H1 (cell line): ENCODE measurements around the gene FMR1. TPM values are rescaled to one million over a fixed set of nuclear protein-coding genes. Genes with fewer than 3 reads are reported as not detected.

Experiments used
- CTCF ChIA-PET: fragments of 300-600 bp; sonication (Branson Sonifier 250); formaldehyde crosslinking; loops from one replicate; lab custom pipeline; 2021; ENCODE audit not compliant: partially characterized antibody; lab: Charles Lee
- POLR2A ChIA-PET: fragments of 300-600 bp; sonication (Branson Sonifier 250); formaldehyde crosslinking; loops from one replicate; lab custom pipeline; 2021; ENCODE audit warnings: inconsistent platforms; ENCODE audit not compliant: partially characterized antibody; lab: Charles Lee
- DNase-seq, 2 experiments: peaks; one replicate each; pipeline versions ENCODE4 v3.0.0 to v3.0.0-alpha.2; 2010 to 2022; ENCODE audit warnings: low spot score in 2 of 2, low read depth in 1 of 2, mixed read lengths in 1 of 2
- FAIRE-seq: peaks from 2 replicates; lab custom pipeline; 2011; peaks lifted over from hg19 to GRCh38; lab: Jason Lieb, UNC
- H2AFZ ChIP-seq: 2 replicates; pipeline ENCODE4 v1.8.1; 2012; ENCODE audit warnings: low read length, inconsistent platforms
- H2AK5ac ChIP-seq: 2 replicates; pipeline ENCODE4 v1.6.1; 2013; ENCODE audit warnings: low read depth, low read length
- H2BK120ac ChIP-seq: replicated peaks from 2 replicates; pipeline ENCODE3; 2013; ENCODE audit warnings: low read depth, low read length, inconsistent platforms
- H2BK12ac ChIP-seq: 2 replicates; pipeline ENCODE4 v1.6.1; 2013; ENCODE audit warnings: low read depth, low read length
- H2BK15ac ChIP-seq: 2 replicates; pipeline ENCODE4 v1.6.1; 2013; ENCODE audit warnings: low read length
- H2BK20ac ChIP-seq: 2 replicates; pipeline ENCODE4 v1.6.1; 2013; ENCODE audit warnings: low read length
- H2BK5ac ChIP-seq: 2 replicates; pipeline ENCODE4 v1.6.1; 2013; ENCODE audit warnings: low read depth, low read length
- H3K14ac ChIP-seq: 2 replicates; pipeline ENCODE4 v1.6.1; 2013; ENCODE audit warnings: inconsistent platforms; ENCODE audit not compliant: insufficient read length
- H3K18ac ChIP-seq: 2 replicates; pipeline ENCODE4 v1.6.1; 2013; ENCODE audit warnings: low read length; ENCODE audit errors: extremely low read depth
- H3K23ac ChIP-seq: 2 replicates; pipeline ENCODE4 v1.6.1; 2013; ENCODE audit warnings: inconsistent platforms; ENCODE audit not compliant: insufficient read length
- H3K23me2 ChIP-seq: 2 replicates; pipeline ENCODE4 v1.6.1; 2013; ENCODE audit warnings: low read depth, low read length
- H3K27ac ChIP-seq: 2 replicates; pipeline ENCODE4 v1.6.1; 2011; ENCODE audit warnings: low read depth, low read length, inconsistent platforms
- H3K27me3 ChIP-seq, 4 experiments: replicated peaks in 1 of 4; 1 replicate in 1 of 4; 2 replicates in 3 of 4; pipeline versions ENCODE4 v1.6.1 to v1.8.1; 2011 to 2013; ENCODE audit warnings: low read length in 3 of 4, mild to moderate bottlenecking in 3 of 4, inconsistent platforms in 2 of 4, mixed read lengths in 2 of 4, moderate library complexity in 1 of 4; ENCODE audit not compliant: control insufficient read depth in 3 of 4, insufficient read depth in 3 of 4; ENCODE audit errors: extremely low read depth in 1 of 4
- H3K36me3 ChIP-seq, 4 experiments: 2 replicates each; pipeline versions ENCODE4 v1.6.1 to v1.8.1; 2011 to 2013; ENCODE audit warnings: mild to moderate bottlenecking in 4 of 4, low read length in 3 of 4, moderate library complexity in 2 of 4, control low read depth in 1 of 4, inconsistent platforms in 1 of 4; ENCODE audit not compliant: insufficient read depth in 4 of 4, control insufficient read depth in 2 of 4
- H3K4ac ChIP-seq: replicated peaks from 2 replicates; pipeline ENCODE3; 2013; ENCODE audit warnings: low read length, low read depth, mixed read lengths, inconsistent platforms; ENCODE audit not compliant: insufficient read length
- H3K4me1 ChIP-seq, 4 experiments: replicated peaks in 1 of 4; 1 replicate in 1 of 4; 2 replicates in 3 of 4; pipeline versions ENCODE4 v1.6.1 to v1.8.1; 2011 to 2013; ENCODE audit warnings: low read length in 3 of 4, inconsistent platforms in 2 of 4, mixed read lengths in 1 of 4; ENCODE audit not compliant: insufficient read depth in 4 of 4, control insufficient read depth in 3 of 4
- H3K4me2 ChIP-seq, 2 experiments: 2 replicates each; pipeline versions ENCODE4 v1.6.1 to v1.8.1; 2011 to 2013; ENCODE audit warnings: low read depth in 2 of 2, low read length in 2 of 2, control low read depth in 1 of 2, inconsistent platforms in 1 of 2, mild to moderate bottlenecking in 1 of 2; ENCODE audit not compliant: insufficient read depth in 1 of 2
- H3K4me3 ChIP-seq, 4 experiments: fragments of 200-600, 300-600 bp in 1 of 4; sonication (generic), shearing (Covaris generic), sonication (Bioruptor Twin) in 1 of 4; 2 replicates each; pipeline versions ENCODE4 v1.5.1 to v1.8.1; 2011 to 2016; ENCODE audit warnings: low read length in 4 of 4, low read depth in 3 of 4, control low read depth in 2 of 4, inconsistent platforms in 2 of 4, mild to moderate bottlenecking in 2 of 4, mixed read lengths in 1 of 4, moderate library complexity in 1 of 4; ENCODE audit not compliant: insufficient read depth in 2 of 4; ENCODE audit errors: extremely low read depth in 1 of 4
- H3K56ac ChIP-seq: replicated peaks from 2 replicates; pipeline ENCODE3; 2013; ENCODE audit warnings: low read depth, mild to moderate bottlenecking, mixed read lengths, low read length, inconsistent platforms; ENCODE audit not compliant: insufficient read length
- H3K79me1 ChIP-seq: 2 replicates; pipeline ENCODE4 v1.6.1; 2013; ENCODE audit warnings: low read depth, low read length, control low read depth
- H3K79me2 ChIP-seq, 2 experiments: 2 replicates each; pipeline versions ENCODE4 v1.6.1 to v1.8.1; 2012 to 2013; ENCODE audit warnings: low read length in 2 of 2, mild to moderate bottlenecking in 2 of 2, inconsistent platforms in 1 of 2; ENCODE audit not compliant: insufficient read depth in 2 of 2, control insufficient read depth in 1 of 2
- H3K9ac ChIP-seq, 4 experiments: replicated peaks in 1 of 4; 1 replicate in 1 of 4; 2 replicates in 3 of 4; pipeline versions ENCODE4 v1.6.1 to v1.8.1; 2011 to 2013; ENCODE audit warnings: low read depth in 3 of 4, low read length in 3 of 4, control low read depth in 2 of 4, mild to moderate bottlenecking in 2 of 4, moderate library complexity in 2 of 4, inconsistent platforms in 1 of 4; ENCODE audit errors: extremely low read depth in 1 of 4
- H3K9me3 ChIP-seq, 2 experiments: 2 replicates each; pipeline versions ENCODE4 v1.6.1 to v1.8.1; 2012 to 2013; ENCODE audit warnings: mild to moderate bottlenecking in 2 of 2, moderate library complexity in 2 of 2, control low read depth in 1 of 2, inconsistent platforms in 1 of 2, low read depth in 1 of 2, low read length in 1 of 2, mixed read lengths in 1 of 2; ENCODE audit not compliant: insufficient read depth in 2 of 2
- H4K20me1 ChIP-seq, 2 experiments: replicated peaks in 1 of 2; 2 replicates each; pipeline versions ENCODE3 to v1.8.1; 2011 to 2013; ENCODE audit warnings: inconsistent platforms in 2 of 2, low read length in 2 of 2, mild to moderate bottlenecking in 1 of 2; ENCODE audit not compliant: insufficient read depth in 2 of 2, control insufficient read depth in 1 of 2
- H4K5ac ChIP-seq: 2 replicates; pipeline ENCODE4 v1.6.1; 2013; ENCODE audit warnings: low read length, low read depth, mixed read lengths, inconsistent platforms; ENCODE audit not compliant: insufficient read length
- H4K8ac ChIP-seq: 2 replicates; pipeline ENCODE4 v1.8.0; 2013; ENCODE audit warnings: mild to moderate bottlenecking, moderate library complexity, low read length, inconsistent platforms; ENCODE audit not compliant: insufficient read depth; ENCODE audit errors: extremely low read depth
- H4K91ac ChIP-seq: replicated peaks from 2 replicates; pipeline ENCODE3; 2013; ENCODE audit warnings: low read length, mixed read lengths, inconsistent platforms; ENCODE audit not compliant: insufficient read length
- ASH2L ChIP-seq: fragments of 200-600, 300-600 bp; sonication (generic); IDR thresholded peaks from one replicate; pipeline ENCODE4 v1.7.1; 2017; ENCODE audit warnings: low read length
- EP300 ChIP-seq, 2 experiments: IDR thresholded peaks; 1 replicate in 1 of 2; 2 replicates in 1 of 2; pipeline ENCODE4 v1.6.1; 2011 to 2012; ENCODE audit warnings: low read depth in 2 of 2, low read length in 2 of 2, mild to moderate bottlenecking in 2 of 2, borderline replicate concordance in 1 of 2, inconsistent platforms in 1 of 2, moderate library complexity in 1 of 2
- EZH2 ChIP-seq: fragments of 200-600 bp; sonication (generic); IDR thresholded peaks from 2 replicates; pipeline ENCODE4 v1.7.1; 2012; ENCODE audit warnings: low read depth, mild to moderate bottlenecking, moderate library complexity, low read length, inconsistent platforms; ENCODE audit not compliant: severe bottlenecking
- HDAC6 ChIP-seq: IDR thresholded peaks from one replicate; pipeline ENCODE4 v1.7.1; 2012; ENCODE audit warnings: low read depth, mild to moderate bottlenecking, inconsistent platforms, low read length, moderate library complexity
- JUND ChIP-seq: IDR thresholded peaks from 2 replicates; pipeline ENCODE4 v1.6.1; 2011; ENCODE audit warnings: mild to moderate bottlenecking, improper control_type of control experiment, low read length
- NANOG ChIP-seq: IDR thresholded peaks from 2 replicates; pipeline ENCODE4 v1.6.1; 2011; ENCODE audit warnings: low read length, low read depth, mild to moderate bottlenecking, inconsistent platforms; ENCODE audit not compliant: insufficient read depth, poor library complexity, severe bottlenecking
- POLR2AphosphoS5 ChIP-seq: IDR thresholded peaks from 2 replicates; pipeline ENCODE4 v1.6.1; 2011; ENCODE audit warnings: low read depth, low read length
- RNF2 ChIP-seq: fragments of 200-900, 300-1000 bp; sonication (generic); IDR thresholded peaks from 2 replicates; pipeline ENCODE4 v1.7.1; 2016; ENCODE audit warnings: borderline replicate concordance, low read depth, mild to moderate bottlenecking, antibody characterized with exemption, low read length; ENCODE audit not compliant: poor library complexity, severe bottlenecking; ENCODE audit errors: missing control alignments
- SAP30 ChIP-seq: fragments of 300-600 bp; sonication (generic); IDR thresholded peaks from 2 replicates; pipeline ENCODE4 v1.7.1; 2012; ENCODE audit warnings: low read length, moderate library complexity, mild to moderate bottlenecking, inconsistent platforms; ENCODE audit not compliant: insufficient read depth, insufficient replicate concordance
- SP2 ChIP-seq: IDR thresholded peaks from 2 replicates; pipeline ENCODE4 v1.6.1; 2012; ENCODE audit warnings: mild to moderate bottlenecking, low read length, inconsistent platforms
- SRF ChIP-seq: IDR thresholded peaks from 2 replicates; pipeline ENCODE4 v1.6.1; 2011; ENCODE audit warnings: mild to moderate bottlenecking, low read depth, low read length, moderate library complexity
- SUZ12 ChIP-seq: fragments of 200-600 bp; sonication (generic); IDR thresholded peaks from 2 replicates; pipeline ENCODE4 v1.6.1; 2012; ENCODE audit warnings: mild to moderate bottlenecking, inconsistent platforms, low read length, moderate library complexity, mixed read lengths
- TAF1 ChIP-seq: IDR thresholded peaks from 2 replicates; pipeline ENCODE4 v1.6.1; 2011; ENCODE audit warnings: mild to moderate bottlenecking, low read depth, low read length
- WGBS, 2 experiments: shearing (Covaris generic) in 1 of 2; methylation state at CpG; one replicate each; pipeline versions ENCODE4 v1.1.6 to v1.1.7; 2013 to 2015; ENCODE audit warnings: low lambda C conversion rate in 2 of 2, mixed read lengths in 2 of 2, inconsistent platforms in 1 of 2, low coverage in 1 of 2, missing lambda C conversion rate in 1 of 2; ENCODE audit not compliant: insufficient replicate concordance in 2 of 2, insufficient coverage in 1 of 2, insufficient read length in 1 of 2; ENCODE audit errors: extremely low coverage in 1 of 2, missing lambda C conversion rate in 1 of 2; 5-methylcytosine and 5-hydroxymethylcytosine counted together
- polyA plus RNA-seq, 7 experiments: library from polyadenylated mRNA; depleted of rRNA in 3 of 7; stranded (reverse) in 5 of 7; unstranded in 2 of 7; fragments of >200 nt in 5 of 7; fragments of 200-250 nt in 2 of 7; gene quantifications; 1 replicate in 5 of 7; 2 replicates in 1 of 7; 4 replicates in 1 of 7; pipeline versions ENCODE4 v1.2.1 to v1.2.3, GENCODE V29; 2011 to 2013; ENCODE audit warnings: missing spikeins in 2 of 7, mixed read lengths in 2 of 7
- total RNA-seq: library from RNA; stranded (reverse); fragmentation: NEBNext Ultra II Directional; extraction: Animal tissue kit (Norgen Biotek cat#: 25700); gene quantifications from 2 replicates; pipeline ENCODE4 v1.2.1, GENCODE V29; 2021
- TF ChIP-seq, protein P1 (sequence below): IDR thresholded peaks from 2 replicates; pipeline ENCODE4 v1.6.1; 2012; ENCODE audit warnings: inconsistent platforms

Gene FMR1
- total and polyA plus RNA-seq, 2 of the 8 experiments (the other 6 are each of a cell fraction or from before 2014, with no cell fraction given): 15.2 to 49.4 TPM

DNA sequence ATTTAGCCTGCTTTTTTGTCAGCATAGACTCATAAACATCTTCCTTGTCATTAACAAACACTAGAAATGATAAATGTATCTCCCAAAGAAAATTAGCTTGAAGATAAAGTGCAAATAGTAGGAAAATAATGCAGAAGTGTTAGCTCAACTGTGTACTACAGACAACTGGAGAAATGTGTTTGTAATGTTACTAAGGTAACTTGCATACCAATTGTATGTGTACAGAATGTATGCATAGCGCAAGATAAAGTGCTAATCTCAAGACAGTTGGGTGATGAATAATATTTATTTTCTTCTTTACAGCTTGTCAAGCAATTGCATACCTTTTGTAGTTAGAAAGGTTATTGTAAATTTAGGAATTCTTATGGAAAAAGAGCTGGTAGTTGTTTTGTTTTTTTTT lies 22.1 kb downstream of the FMR1 start:
- H3K79me2 ChIP-seq: no peaks in the 10 kb centered on the region
- H3K56ac ChIP-seq: no peak overlapping the region
- H3K27me3 ChIP-seq: no peaks in the 10 kb centered on the region
- H2BK15ac ChIP-seq: no peak overlapping the region
- no peak for TF ChIP-seq POLR2AphosphoS5
- TF ChIP-seq SUZ12: no peak
- TF ChIP-seq RNF2: no peak
- no peak for TF ChIP-seq SP2
- no peak for TF ChIP-seq EP300 (IDR thresholded peaks at IDR 0.05; ENCODE audit: borderline replicate concordance in 1 of 2, low read depth in 2 of 2, low read length in 2 of 2)
- no peak for TF ChIP-seq NANOG
- no peak for TF ChIP-seq TAF1
- no peak for TF ChIP-seq EZH2
- TF ChIP-seq HDAC6: no peak
- TF ChIP-seq ASH2L: no peak
- TF ChIP-seq, protein P1, sequence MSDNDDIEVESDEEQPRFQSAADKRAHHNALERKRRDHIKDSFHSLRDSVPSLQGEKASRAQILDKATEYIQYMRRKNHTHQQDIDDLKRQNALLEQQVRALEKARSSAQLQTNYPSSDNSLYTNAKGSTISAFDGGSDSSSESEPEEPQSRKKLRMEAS: no peak
- TF ChIP-seq JUND: no peak
- TF ChIP-seq SRF: no peak
- TF ChIP-seq SAP30: no peak
- no peaks in the 10 kb centered on the region for H4K20me1 ChIP-seq
- 100% methylated on average over 1 of the region's 1 CpG; no CpG with 5 or more reads in 1 of the 2 experiments for WGBS, 2 experiments
- H3K18ac ChIP-seq: no peak overlapping the region
- H3K4me2 ChIP-seq: no peak overlapping the region
- no peak overlapping the region for H3K4me3 ChIP-seq
- no peak overlapping the region for H4K91ac ChIP-seq
- no peak overlapping the region for H2BK20ac ChIP-seq
- no peak overlapping the region for H2BK12ac ChIP-seq
- H2AFZ ChIP-seq: no peak overlapping the region
- H3K23ac ChIP-seq: no peak overlapping the region
- H3K79me1 ChIP-seq: no peaks in the 10 kb centered on the region
- no peak overlapping the region for H3K27ac ChIP-seq
- no peak overlapping the region for H3K14ac ChIP-seq
- no peak overlapping the region for H4K5ac ChIP-seq
- no peak overlapping the region for H2BK120ac ChIP-seq
- no peak overlapping the region for H3K9ac ChIP-seq
- no peaks in the 10 kb centered on the region for H3K9me3 ChIP-seq
- ChIA-PET POLR2A (no interaction called here), CTCF (no interaction called here)
- no peak overlapping the region for H2AK5ac ChIP-seq
- H3K4me1 ChIP-seq: no peaks in the 10 kb centered on the region
- peaks cover 0 to 60% (median 13%) of the 10 kb centered on the region in 4 experiments; a peak in 6 of 8 replicates for H3K36me3 ChIP-seq
- DNase-seq: no peak
- no peak overlapping the region for H2BK5ac ChIP-seq
- H4K8ac ChIP-seq: no peak overlapping the region
- no peaks in the 10 kb centered on the region for H3K23me2 ChIP-seq
- no peak for FAIRE-seq
- no peak overlapping the region for H3K4ac ChIP-seq
